22Rv1 (cell line): Measurements from ENCODE around the gene BACH2.

Experiments
- H3K27ac ChIP-seq: fragments of 450-650 bp; 2 replicates; pipeline ENCODE4 v1.5.1; 2017
- ZFX ChIP-seq: fragments of 450-650 bp; IDR thresholded peaks from 2 replicates; pipeline ENCODE4 v1.6.1; 2017; ENCODE audit warnings: antibody characterized with exemption, borderline replicate concordance
- TF ChIP-seq, protein P1 (sequence below): fragments of 450-650 bp; IDR thresholded peaks from 2 replicates; pipeline ENCODE4 v1.5.1; 2017; ENCODE audit warnings: mild to moderate bottlenecking

BACH2 gene

GRCh38 chr6:90160013-90160412 is 136.6 kb downstream of the BACH2 start:
- H3K27ac ChIP-seq = no peak overlapping the region
- TF ChIP-seq, protein P1, sequence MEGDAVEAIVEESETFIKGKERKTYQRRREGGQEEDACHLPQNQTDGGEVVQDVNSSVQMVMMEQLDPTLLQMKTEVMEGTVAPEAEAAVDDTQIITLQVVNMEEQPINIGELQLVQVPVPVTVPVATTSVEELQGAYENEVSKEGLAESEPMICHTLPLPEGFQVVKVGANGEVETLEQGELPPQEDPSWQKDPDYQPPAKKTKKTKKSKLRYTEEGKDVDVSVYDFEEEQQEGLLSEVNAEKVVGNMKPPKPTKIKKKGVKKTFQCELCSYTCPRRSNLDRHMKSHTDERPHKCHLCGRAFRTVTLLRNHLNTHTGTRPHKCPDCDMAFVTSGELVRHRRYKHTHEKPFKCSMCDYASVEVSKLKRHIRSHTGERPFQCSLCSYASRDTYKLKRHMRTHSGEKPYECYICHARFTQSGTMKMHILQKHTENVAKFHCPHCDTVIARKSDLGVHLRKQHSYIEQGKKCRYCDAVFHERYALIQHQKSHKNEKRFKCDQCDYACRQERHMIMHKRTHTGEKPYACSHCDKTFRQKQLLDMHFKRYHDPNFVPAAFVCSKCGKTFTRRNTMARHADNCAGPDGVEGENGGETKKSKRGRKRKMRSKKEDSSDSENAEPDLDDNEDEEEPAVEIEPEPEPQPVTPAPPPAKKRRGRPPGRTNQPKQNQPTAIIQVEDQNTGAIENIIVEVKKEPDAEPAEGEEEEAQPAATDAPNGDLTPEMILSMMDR = no peak
- no peak for TF ChIP-seq ZFX

- no peak overlapping the region for H3K27ac ChIP-seq
- TF ChIP-seq, protein P1 = no peak
- TF ChIP-seq ZFX = no peak
These were observed 137.2 kb downstream of the BACH2 start for GRCh38 chr6:90159452-90159851.

- TF ChIP-seq ZFX = no peak
- TF ChIP-seq, protein P1 = no peak
- no peak overlapping the region for H3K27ac ChIP-seq
These were observed 137.7 kb downstream of the BACH2 start for GRCh38 chr6:90158936-90159335.

- no peak overlapping the region for H3K27ac ChIP-seq
- TF ChIP-seq, protein P1 = no peak
- no peak for TF ChIP-seq ZFX
These were observed 139.2 kb downstream of the BACH2 start for GRCh38 chr6:90157441-90157840.

- H3K27ac ChIP-seq = no peak overlapping the region
- TF ChIP-seq ZFX = no peak
- TF ChIP-seq, protein P1 = no peak
These were observed 139.8 kb downstream of the BACH2 start for GRCh38 chr6:90156861-90157260.

DNA sequence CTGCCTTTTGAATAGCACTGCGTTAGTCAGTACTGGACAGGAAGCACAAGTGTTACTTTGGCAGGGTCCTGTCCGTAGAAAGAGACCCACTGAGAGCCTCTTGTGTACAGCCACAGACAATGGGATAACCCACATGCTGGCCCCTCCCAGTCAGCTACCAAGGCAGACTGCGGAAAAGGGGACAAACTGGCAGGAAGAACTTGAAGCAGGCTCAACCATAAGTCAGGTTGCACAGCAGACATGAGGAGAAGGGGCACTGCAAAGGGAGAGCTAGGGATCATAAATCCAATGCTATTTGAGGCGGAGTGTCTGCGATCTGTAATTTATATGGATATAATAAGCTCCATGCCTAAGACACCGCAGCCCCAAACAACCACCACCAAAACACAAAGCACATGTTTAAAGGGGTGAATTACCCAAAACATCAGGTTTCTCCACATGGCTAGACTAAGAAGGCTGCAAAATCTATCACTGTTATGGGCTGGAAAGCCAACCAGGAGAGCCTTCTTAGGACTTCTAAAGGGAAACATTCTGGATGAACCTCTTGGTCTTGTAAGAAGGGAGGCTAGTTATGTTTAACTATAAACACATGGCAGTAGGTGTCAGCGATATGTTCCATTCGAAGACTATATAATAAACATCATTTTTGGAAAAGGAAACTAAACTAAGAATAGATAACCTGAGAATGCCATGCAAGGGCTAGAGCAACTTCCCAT is 141.7 kb downstream of the BACH2 start:
- no peak overlapping the region for H3K27ac ChIP-seq
- TF ChIP-seq, protein P1 = no peak
- no peak for TF ChIP-seq ZFX

- H3K27ac ChIP-seq = no peak overlapping the region
- TF ChIP-seq ZFX = no peak
- TF ChIP-seq, protein P1 = no peak
These were observed 144.8 kb downstream of the BACH2 start for GRCh38 chr6:90151576-90152422.
